C4-2B (cell line): ENCODE data around the gene TRPM5.

Experiments used
- ZFX ChIP-seq: fragments of 450-650 bp; IDR thresholded peaks from 2 replicates; pipeline ENCODE4 v1.6.1; 2017
- TF ChIP-seq, protein P1 (sequence below): fragments of 450-650 bp; conservative IDR thresholded peaks from 2 replicates; pipeline ENCODE4 v1.5.1; 2017; ENCODE audit warnings: mild to moderate bottlenecking

DNA sequence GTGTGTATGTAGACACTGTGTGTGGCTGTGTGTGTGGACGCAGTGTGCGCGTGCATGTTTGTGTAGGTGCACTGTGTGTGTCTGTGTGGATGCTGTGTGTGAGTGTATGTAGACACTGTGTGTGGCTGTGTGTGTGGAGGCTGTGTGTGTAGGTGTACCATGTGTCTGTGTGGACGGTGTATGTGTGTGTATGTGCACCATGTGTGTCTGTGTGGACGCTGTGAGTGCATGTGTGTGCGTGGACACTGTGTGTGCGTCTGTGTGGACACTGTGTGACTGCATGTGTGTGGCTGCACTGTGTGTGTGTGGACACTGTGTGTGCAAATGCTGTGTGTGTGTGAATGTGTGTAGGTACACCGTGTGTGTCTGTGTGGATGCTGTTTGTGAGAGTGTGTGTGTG lies 10.3 kb downstream of the TRPM5 start:
- TF ChIP-seq, protein P1, sequence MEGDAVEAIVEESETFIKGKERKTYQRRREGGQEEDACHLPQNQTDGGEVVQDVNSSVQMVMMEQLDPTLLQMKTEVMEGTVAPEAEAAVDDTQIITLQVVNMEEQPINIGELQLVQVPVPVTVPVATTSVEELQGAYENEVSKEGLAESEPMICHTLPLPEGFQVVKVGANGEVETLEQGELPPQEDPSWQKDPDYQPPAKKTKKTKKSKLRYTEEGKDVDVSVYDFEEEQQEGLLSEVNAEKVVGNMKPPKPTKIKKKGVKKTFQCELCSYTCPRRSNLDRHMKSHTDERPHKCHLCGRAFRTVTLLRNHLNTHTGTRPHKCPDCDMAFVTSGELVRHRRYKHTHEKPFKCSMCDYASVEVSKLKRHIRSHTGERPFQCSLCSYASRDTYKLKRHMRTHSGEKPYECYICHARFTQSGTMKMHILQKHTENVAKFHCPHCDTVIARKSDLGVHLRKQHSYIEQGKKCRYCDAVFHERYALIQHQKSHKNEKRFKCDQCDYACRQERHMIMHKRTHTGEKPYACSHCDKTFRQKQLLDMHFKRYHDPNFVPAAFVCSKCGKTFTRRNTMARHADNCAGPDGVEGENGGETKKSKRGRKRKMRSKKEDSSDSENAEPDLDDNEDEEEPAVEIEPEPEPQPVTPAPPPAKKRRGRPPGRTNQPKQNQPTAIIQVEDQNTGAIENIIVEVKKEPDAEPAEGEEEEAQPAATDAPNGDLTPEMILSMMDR: no peak
- TF ChIP-seq ZFX: no peak
